ENCODE results near the gene NUDT2.
"Not testable (repeated sequence)": the region's sequence is repeated elsewhere in the genome, so short reads cannot be mapped to it uniquely, and the experiment has no call there.

The NUDT2 gene

DNA sequence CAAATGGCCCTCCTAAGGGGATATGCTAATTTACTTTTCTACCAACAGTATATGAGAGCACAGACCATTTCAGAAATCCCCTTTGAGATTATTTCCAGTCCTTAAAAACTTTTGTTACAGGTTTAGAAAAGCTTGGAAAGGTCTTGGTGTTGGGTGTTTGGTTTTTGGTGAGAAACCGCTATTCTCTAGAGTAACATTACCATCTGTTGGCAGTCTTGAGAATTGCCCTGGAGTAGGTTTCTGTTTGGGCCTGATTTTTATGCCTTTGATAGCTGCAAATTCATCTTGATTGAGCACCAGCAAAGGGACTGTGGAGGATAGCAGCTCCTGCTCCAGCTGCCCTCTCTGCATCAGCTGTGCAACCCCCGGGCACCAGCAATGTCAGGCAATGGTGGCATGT lies 8.0 kb downstream of the NUDT2 start:
- DNase-seq, result no peak

DNA sequence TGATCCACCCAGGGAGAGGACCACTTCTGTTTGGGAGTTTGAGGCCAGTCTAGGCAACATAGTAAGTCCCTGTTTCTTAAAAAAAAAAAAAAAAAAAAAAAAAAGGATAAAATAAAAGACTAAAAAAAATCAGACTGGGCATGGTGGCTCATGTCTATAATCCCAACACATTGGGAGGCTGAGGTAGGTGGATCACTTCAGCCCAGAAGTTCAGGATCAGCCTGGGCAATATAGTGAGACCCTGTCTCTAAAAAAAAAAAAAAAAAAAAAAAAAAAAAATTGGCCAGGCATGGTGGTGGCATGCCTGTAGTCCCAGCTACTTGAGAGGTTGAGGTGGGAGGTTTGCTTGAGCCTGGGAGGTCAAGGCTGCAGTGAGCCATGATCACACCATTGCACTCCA lies 8.7 kb downstream of the NUDT2 start:
- DNase-seq, result not testable (repeated sequence)

- DNase-seq, result no peak
Observed at GRCh38 chr9:34338665-34339385, 9.5 kb downstream of the NUDT2 start.

- DNase-seq, result no peak
Observed at GRCh38 chr9:34341659-34342295, 12.4 kb downstream of the NUDT2 start.

DNA sequence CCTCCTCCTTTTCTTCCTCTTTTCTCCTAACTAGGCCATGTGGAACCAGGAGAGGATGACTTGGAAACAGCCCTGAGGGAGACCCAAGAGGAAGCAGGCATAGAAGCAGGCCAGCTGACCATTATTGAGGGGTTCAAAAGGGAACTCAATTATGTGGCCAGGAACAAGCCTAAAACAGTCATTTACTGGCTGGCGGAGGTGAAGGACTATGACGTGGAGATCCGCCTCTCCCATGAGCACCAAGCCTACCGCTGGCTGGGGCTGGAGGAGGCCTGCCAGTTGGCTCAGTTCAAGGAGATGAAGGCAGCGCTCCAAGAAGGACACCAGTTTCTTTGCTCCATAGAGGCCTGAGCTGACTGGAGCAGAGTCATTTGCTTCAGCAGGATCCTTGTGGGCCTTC lies 13.7 kb downstream of the NUDT2 start:
- no peak for DNase-seq

DNA sequence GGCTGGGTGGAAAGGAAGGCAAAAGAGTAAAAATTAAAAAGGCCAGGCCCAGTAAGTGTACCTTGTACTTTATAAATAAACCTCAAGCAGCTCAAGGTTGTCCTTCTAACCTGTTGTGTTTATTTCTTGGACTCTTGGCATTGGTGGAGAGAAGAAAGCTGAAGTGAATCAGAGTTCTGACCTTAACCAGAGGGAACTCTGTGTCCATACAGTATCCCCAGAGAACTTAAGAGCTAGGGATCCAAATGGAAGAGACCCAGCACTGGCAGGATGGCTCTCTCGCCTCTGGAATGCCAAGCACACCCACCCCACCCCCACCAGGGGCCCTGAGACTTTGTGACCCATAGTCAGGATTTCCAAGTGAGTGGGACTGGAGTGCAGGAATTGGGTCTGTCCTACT lies 14.2 kb downstream of the NUDT2 start:
- DNase-seq, result no peak

DNA sequence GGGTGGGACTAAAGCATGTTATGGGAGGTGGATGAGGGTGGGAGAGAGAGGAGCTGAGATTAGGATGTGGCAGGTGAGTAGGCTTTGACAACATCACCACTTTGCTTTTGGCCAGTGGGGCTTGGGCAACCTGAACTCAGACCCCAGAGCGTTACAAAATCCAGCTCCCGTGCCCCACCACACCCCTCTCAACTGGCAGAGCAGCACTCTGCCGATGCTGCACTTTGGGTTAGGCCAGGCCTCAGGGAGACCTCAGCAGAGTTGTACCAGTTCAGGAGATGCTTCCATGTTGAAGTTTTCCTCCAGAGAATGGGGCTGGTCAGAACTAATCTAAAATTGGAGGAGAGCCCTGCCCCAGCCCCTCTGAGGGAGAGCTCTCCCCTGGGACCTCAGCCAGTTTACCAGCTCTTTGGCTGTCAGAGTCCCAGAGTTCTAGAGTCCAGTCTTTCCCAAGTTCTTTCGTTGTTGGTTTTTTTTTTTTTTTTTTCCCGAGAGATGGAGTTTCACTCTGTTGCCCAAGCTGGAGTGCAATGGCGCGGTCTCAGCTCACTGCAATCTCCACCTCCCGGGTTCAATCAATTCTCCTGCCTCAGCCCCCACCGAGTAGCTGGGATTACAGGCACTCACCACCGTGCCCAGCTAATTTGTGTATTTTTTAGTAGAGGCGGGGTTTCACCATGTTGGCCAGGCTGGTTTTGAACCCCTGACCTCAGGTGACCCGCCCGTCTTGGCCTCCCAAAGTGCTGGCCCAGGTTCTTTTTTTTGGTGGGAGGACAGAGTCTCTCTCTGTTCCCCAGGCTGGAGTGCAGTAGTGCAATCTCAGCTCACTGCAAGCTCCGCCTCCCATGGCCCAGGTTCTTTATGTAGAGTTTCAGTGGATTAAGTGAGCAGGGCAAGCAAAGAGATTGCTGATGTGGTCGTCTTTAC lies 17.8 kb downstream of the NUDT2 start:
- no peak for DNase-seq

DNA sequence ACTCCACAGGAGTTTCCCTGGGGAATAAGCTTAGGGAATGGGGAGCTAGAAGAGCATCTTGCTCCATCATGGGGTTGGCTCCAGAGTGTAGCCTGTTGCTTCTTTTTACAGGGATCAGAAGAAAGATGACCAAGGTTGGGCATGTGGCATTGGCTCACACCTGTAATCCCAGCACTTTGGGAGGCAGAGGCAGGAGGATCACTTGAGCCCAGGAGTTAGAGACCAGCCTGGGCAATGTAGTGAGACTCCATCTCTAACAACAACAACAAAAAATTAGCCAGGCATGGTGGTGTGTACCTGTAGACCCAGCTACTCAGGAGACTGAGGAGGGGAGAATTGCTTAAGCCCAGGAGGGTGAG lies 18.4 kb downstream of the NUDT2 start:
- no peak for DNase-seq

GRCh38 chr9:34349324-34349723 lies 20.0 kb downstream of the NUDT2 start:
- DNase-seq, result no peak

GRCh38 chr9:34352122-34352652 lies 22.8 kb downstream of the NUDT2 start:
- not testable (repeated sequence) for DNase-seq

GRCh38 chr9:34352957-34353356 lies 23.6 kb downstream of the NUDT2 start:
- not testable (repeated sequence) for DNase-seq

DNA sequence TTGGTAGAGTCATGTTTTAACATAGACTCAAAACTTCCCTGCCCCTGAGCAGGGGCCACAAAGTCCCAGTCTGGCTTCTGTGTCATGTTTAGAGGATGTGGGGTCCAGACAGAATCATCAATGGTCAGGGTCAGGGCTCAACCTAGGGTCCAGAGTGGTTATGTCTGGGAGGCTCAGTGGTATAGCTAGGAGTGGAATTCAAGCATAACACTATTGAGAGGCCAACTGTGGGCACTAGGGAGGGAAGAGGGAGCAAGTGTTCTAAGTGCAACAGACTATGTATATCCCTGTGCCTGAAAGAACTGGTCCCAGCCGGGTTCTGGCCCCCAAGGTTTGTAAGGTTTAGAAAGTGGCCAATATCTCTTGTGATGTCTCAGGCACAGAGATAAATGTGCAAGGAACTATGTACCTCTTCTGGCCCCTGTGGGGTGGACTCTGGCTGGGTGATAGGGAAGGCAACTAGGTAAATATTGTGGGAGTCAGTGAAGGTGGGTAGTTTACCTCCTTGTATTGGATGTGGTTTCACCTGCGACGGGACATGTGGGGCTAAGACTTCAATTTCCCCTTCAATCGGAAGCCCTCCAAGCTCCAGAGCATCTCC lies 33.3 kb downstream of the NUDT2 start:
- DNase-seq, result no peak

DNA sequence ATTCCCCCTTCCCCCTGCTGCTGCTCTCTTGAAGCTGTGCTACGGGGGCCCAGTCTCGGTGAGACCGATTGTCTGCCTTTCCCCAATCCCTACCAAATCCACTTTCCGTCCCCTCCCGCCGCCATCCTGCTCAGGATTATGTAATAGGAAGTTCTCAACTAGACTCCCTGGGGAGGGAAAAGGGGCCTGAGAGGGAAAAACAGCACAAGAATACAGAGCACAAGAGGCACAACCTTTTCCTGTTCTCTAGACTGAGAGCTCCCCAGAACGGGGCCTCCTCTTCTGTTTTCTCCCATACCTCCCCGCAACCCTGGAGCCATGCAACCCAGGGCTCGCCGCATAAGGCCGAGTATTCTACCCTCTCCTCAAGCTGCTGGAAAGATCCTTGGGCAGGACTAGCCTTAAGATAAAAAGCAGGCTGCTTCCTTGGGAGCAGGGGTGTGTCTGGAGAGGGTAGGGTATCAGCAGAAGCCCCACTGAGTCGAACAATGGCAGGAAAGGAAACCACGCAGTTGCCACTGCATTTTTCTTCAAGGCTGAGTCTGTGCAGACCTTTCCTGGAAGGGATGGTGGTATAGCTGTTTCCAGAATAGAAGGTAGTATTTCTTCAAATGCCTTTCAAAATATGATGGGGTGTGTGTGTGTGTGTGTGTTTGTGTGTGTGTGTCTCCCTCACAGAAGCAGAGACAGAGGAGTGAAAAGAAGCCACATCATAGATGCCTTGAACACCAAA lies 34.4 kb downstream of the NUDT2 start:
- DNase-seq, result no peak

- DNase-seq, result no peak
Observed at GRCh38 chr9:34365282-34365681, 35.9 kb downstream of the NUDT2 start.

DNA sequence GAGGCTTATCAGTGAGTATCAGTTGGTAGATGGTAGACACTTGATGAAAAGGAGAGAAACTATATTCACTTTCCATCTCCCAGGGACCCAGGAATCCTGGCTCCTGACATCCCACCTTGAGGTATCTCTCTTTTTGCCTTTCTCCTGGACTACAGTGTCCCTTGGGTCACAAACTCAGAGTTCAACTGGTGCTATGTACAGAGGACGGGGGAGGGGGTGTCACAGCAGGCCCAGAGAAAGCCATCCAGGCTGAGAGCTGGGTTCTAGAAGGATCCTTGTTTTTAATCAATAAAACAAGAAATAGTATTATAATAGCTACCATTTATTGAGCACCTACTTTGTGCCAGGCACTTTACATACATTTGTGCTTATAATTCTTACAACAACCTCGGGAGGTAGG lies 37.0 kb downstream of the NUDT2 start:
- DNase-seq, result no peak

DNA sequence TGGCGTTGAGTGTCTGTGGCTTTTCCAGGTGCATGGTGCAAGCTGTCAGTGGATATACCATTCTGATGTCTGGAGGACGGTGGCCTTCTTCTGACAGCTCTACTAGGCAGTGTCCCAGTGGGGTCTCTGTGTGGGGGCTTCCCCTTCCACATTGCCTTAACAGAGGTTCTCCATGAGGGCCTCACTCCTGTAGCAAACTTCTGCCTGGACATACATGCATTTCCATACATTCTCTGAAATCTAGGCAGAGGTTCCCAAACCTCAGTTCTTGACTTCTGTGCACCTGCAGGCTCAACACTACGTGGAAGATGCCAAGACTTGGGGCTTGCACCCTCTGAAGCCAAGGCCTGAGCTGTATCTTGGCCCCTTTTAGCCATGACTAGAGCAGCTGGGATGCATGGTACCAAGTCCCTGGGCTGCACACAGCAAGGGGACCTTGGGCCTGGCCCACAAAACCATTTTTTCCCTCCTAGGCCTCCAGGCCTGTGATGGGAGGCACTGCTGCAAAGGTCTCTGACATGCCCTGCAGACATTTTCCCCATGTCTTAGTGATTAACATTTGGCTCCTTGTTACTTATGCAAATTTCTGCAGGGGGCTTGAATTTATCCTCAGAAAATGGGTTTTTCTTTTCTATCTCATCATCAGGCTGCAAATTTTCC lies 38.5 kb downstream of the NUDT2 start:
- DNase-seq, result not testable (repeated sequence)

DNA sequence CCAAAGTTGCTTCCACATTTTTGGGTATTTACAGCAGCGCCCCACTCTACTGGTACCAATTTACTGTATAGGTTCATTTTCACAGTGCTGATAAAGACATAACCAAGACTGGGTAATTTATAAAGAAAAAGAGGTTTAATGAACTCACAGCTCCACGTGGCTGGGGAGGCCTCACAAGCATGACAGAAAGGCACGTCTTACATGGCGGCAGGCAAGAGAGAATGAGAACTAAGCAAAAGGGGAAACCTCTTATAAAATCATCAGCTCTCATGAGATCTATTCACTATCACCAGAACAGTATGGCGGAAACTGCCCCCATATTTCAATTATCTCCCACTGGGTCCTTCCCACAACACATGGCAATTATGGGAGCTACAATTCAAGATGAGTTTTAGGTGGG lies 39.4 kb downstream of the NUDT2 start:
- not testable (repeated sequence) for DNase-seq

DNA sequence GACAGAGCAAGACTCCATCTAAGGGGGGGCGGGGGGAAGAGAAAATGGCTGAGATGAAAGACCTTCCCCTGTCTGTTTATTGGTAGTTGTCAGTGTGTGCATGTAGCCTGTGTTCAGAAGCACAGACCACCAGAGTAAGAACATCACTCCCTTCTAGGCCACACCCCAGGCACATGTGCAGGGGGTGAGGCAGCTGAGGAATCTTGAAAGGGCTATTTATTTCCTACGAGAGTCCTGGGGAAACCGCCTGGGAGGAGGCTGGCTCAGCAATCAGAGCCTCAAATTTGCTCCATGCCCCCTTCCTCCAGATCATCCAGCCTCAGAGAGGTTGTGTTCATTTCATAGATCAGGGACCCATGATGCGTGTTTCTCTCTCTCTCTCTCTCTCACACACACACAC lies 40.3 kb downstream of the NUDT2 start:
- DNase-seq, result no peak

- DNase-seq, result no peak
Observed at GRCh38 chr9:34370335-34370969, 41.1 kb downstream of the NUDT2 start.

DNA sequence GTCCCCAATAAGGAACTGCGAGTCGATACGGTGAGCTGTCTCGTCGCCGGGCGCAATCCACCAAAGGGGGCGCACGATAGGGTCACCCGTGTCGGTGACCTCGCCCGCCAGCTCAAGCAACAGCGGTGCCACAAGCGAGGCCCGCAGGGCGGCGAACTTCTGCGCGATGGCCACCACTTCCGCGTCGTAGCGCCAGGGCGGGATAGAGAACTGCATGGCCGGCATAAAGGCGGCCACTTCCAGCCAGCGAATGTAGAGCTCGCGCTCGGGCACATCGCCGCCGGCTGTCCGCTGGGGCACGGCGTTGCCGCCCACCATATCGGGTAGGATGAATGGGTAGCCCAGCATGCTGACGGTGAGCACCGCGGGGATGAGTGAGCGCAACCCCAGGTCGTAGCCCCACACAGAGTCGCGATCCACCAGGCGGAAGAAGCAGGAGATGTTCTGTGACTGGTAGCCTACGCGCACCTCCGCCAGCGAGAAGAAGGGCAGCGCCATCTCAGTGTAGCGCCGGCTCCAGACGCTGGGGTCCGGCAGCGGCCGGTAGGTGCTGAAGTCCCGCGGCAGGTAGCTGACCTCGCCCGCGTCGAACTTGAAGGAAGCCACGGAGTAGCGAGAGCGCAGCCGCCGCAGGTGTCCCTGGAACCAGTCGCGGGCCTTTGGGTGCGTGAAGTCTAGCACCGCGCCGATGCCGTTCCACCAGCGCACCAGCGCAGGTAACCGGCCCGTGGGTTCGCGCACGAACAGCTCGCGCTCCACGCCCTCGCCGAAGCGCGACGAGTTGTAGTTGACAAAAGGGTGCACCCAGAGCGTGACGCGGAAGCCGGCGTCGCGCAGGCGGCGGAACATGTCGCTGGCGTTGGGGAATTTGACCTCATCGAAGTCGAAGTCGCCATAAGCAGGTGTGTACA lies 41.9 kb downstream of the NUDT2 start:
- peak; percentile 17 for DNase-seq
